Measurements from ENCODE around the gene CLMN.

- TF ChIP-seq, protein P1, sequence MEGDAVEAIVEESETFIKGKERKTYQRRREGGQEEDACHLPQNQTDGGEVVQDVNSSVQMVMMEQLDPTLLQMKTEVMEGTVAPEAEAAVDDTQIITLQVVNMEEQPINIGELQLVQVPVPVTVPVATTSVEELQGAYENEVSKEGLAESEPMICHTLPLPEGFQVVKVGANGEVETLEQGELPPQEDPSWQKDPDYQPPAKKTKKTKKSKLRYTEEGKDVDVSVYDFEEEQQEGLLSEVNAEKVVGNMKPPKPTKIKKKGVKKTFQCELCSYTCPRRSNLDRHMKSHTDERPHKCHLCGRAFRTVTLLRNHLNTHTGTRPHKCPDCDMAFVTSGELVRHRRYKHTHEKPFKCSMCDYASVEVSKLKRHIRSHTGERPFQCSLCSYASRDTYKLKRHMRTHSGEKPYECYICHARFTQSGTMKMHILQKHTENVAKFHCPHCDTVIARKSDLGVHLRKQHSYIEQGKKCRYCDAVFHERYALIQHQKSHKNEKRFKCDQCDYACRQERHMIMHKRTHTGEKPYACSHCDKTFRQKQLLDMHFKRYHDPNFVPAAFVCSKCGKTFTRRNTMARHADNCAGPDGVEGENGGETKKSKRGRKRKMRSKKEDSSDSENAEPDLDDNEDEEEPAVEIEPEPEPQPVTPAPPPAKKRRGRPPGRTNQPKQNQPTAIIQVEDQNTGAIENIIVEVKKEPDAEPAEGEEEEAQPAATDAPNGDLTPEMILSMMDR (IDR thresholded peaks at IDR 0.05), result no peak
- TF ChIP-seq EP300 (IDR thresholded peaks at IDR 0.05) (no peak), POLR2A (IDR thresholded peaks at IDR 0.05) (no peak), POLR2AphosphoS5 (IDR thresholded peaks at IDR 0.05) (no peak)
These were observed 9.2 kb upstream of the CLMN start for GRCh38 chr14:95328729-95329503.
